ENCODE results near the gene GPR150.

DNA sequence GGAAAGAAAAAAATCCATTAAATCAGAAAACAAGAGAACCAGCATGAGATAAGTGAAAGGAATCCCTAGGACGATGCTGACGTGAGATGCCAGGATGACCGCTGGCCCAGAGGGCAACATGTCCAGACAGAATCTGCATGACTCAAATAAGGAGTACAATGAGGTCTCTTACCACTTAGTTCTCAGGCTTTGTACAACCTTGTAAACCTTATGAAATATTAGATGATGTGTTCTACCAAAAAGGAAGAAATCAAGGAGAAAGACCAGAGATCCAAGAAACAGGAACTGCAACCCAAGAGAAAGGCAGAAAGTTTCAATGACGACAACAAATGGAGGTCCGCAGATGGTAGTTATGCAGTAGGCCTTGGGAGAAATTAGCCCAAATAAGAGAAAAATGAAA is 2.8 kb upstream of the GPR150 start:
- TF ChIP-seq CTCF (IDR thresholded peaks at IDR 0.05): no peak
- TF ChIP-seq POLR2A (IDR thresholded peaks at IDR 0.05): no peak

Measured in Peyer's patch (tissue), 4 donors.